Aorta (tissue), 5 donors: ENCODE data around the gene GRIK5. TPM values are rescaled to one million over a fixed set of nuclear protein-coding genes. Genes with fewer than 3 reads are reported as not detected.
"Not testable (repeated sequence)": the region's sequence is repeated elsewhere in the genome, so short reads cannot be mapped to it uniquely, and the experiment has no call there.

Experiments used
- ATAC-seq: fragments of 200-7000 bp; cut with Tn5 transposase; one replicate; pipeline ENCODE4 v1.9.1; 2022; ENCODE audit warnings: moderate library complexity; ENCODE audit not compliant: low FRiP score
- DNase-seq, 2 donors: peaks; one replicate each; pipeline ENCODE4 v3.0.0-alpha.2; 2020
- H3K27ac ChIP-seq, 2 donors: one replicate each; pipeline ENCODE4 v1.5.1; 2013; ENCODE audit warnings: low read length in 2 of 2, mild to moderate bottlenecking in 2 of 2, moderate library complexity in 2 of 2, control low read depth in 1 of 2, inconsistent platforms in 1 of 2, low read depth in 1 of 2
- H3K27me3 ChIP-seq, 2 donors: one replicate each; pipeline ENCODE4 v1.6.1; 2013; ENCODE audit warnings: control low read depth in 1 of 2, low read length in 1 of 2, mild to moderate bottlenecking in 1 of 2, moderate library complexity in 1 of 2; ENCODE audit not compliant: insufficient read depth in 2 of 2, control insufficient read depth in 1 of 2
- H3K36me3 ChIP-seq, 2 donors: one replicate each; pipeline ENCODE4 v1.6.1; 2013; ENCODE audit warnings: control low read depth in 1 of 2, low read length in 1 of 2, mild to moderate bottlenecking in 1 of 2; ENCODE audit not compliant: insufficient read depth in 2 of 2, control insufficient read depth in 1 of 2
- H3K4me1 ChIP-seq, 2 donors: one replicate each; pipeline ENCODE4 v1.6.1; 2013; ENCODE audit warnings: low read length in 2 of 2, control low read depth in 1 of 2, mild to moderate bottlenecking in 1 of 2, moderate library complexity in 1 of 2; ENCODE audit not compliant: insufficient read depth in 2 of 2, control insufficient read depth in 1 of 2
- H3K4me3 ChIP-seq, 2 donors: one replicate each; pipeline ENCODE4 v1.5.1; 2013; ENCODE audit warnings: low read length in 2 of 2, control low read depth in 1 of 2, mild to moderate bottlenecking in 1 of 2
- H3K9me3 ChIP-seq: one replicate; pipeline ENCODE4 v1.6.1; 2013; ENCODE audit warnings: mild to moderate bottlenecking, low read length; ENCODE audit not compliant: control insufficient read depth
- WGBS, 2 donors: extraction: QIAGEN DNeasy Blood & Tissue Kit; methylation state at CpG; one replicate each; pipeline ENCODE4 v1.1.7; 2013; 5-methylcytosine and 5-hydroxymethylcytosine counted together
- intact Hi-C, 2 donors: fragments of 100-400 bp; cut with DNase I; formaldehyde crosslinking; loops; one replicate each; pipeline versions ENCODE4 v1.14.2 to v1.15.0; 2022
- polyA plus RNA-seq, 2 donors: library from polyadenylated mRNA; stranded (reverse); fragments of 200-250 nt; gene quantifications; one replicate each; pipeline ENCODE4 v1.2.3, GENCODE V29; 2013
- total RNA-seq, 2 donors: library from RNA; stranded (reverse); fragmentation: NEBNext Ultra II Directional; extraction: Animal tissue kit (Norgen Biotek cat#: 25700); gene quantifications; one replicate each; pipeline ENCODE4 v1.2.1, GENCODE V29; 2021
- donor health status: healthy with polysubstance abuse.
- donor health status: Bipolar disorder and iron deficiency.
- donor health status: DM: no; HTN: no; CAD: no.
- donor health status: DM: no; HTN: no; CAD: no.
- donor health status: DM: yes; HTN: yes; CAD: no.

Gene GRIK5
- total and polyA plus RNA-seq, 4 donors: 3.5 to 39.0 (median 22.7) TPM

DNA sequence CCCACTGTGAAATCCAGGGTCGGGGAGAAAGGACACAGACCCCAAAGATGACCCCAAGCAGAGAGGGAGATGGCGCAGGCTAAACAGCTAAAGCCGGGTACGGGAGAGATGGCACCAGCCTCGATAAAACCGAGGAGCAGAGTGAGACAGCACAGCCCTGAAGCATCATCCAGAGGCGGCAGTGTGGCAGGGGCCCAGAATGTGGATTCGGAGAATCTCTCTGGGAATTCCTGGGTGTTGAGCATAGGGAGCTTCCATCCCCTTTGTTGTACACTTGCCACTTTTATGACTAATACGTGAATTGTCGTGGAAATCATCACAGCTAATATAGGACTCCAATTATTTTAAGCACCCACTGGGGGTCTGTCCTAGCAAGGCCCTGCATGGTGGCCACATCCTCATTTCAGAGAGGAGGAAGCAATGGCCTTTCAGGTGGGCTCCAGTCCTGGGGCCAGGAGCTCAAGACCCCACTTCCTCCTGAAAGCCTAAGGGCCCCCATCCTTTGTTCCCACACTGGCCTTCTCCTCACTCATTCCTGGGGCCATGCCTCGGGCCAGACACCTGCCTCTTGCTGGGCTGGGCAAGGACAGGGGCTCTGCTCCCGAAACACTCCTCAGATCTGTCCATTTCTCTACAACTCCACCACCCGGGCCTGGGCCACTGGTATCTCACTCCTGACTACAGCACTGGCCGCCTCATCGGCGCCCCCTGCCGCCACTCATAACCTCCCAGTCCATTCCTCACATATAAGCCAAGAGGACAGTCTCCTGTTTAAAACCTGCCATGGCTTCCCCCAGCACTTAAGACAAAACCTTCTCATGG, 46.7 kb downstream of the GRIK5 start:
- Histone ChIP-seq H3K4me1 (no peaks in the 10 kb centered on the region), H3K36me3 (peaks cover 0 to 2% of the 10 kb centered on the region in 2 donors), H3K27me3 (no peaks in the 10 kb centered on the region), H3K4me3 (no peak overlapping the region), H3K27ac (no peak overlapping the region), H3K9me3 (no peaks in the 10 kb centered on the region)
- ATAC-seq (no peak), DNase-seq (no peak)
- 84 to 86% methylated on average over 17 of the region's 17 CpGs for WGBS, 2 donors
- intact Hi-C loops: no loop called here

DNA sequence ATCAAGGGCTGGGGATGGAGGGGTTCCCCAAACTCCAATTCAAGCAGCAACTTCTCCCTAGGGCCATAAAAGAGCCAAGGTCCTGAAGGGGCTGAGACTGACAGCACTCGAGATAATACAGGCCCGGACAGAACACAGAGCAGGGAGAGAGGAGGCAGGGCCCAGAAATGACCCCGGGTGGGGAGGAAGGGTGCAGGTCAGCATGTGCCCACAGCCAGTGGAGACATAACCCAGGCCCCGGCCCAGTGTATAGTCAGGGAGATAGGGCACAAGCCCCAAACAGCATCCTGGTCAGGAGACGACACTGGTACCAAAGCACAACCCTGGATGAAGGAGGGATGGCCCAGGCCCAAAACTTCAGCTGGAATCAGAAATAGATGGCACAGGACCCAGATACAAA, 47.4 kb downstream of the GRIK5 start:
- DNase-seq: no peak
- ATAC-seq: no peak
- intact Hi-C loops: no loop called here

DNA sequence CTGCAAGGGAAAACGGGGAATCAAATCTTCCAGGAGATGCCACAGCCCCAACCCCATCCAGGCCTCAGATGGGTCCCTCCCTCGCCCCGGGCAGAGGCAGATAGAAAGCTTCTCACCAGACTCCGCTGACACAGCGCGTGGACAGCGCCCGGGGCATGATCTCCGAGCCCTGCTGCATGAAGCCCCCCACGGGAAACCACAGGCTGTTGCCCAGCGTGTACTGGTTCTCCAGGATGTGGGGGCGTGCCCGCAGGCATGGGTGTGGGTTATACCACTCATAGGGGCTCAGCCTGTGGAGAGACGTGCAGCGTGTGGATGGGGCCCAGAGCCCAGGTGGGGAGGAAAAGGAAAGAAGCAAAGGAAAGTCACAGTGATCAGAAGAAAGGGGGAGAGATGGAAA, 48.8 kb downstream of the GRIK5 start:
- Histone ChIP-seq H3K27ac (no peak overlapping the region), H3K9me3 (no peaks in the 10 kb centered on the region), H3K4me3 (no peak overlapping the region), H3K4me1 (no peaks in the 10 kb centered on the region), H3K36me3 (peaks cover 0 to 2% of the 10 kb centered on the region in 2 donors), H3K27me3 (no peaks in the 10 kb centered on the region)
- ATAC-seq: no peak
- 89 to 91% methylated on average over 15 of the region's 15 CpGs for whole genome bisulfite sequencing, 2 donors
- DNase-seq: no peak
- intact Hi-C loops: no loop called here

More for the DNA sequence above, 47.4 kb downstream of the GRIK5 start:
- Histone ChIP-seq H3K4me3 (no peak overlapping the region), H3K36me3 (peaks cover 0 to 2% of the 10 kb centered on the region in 2 donors), H3K4me1 (no peaks in the 10 kb centered on the region), H3K9me3 (no peaks in the 10 kb centered on the region), H3K27me3 (no peaks in the 10 kb centered on the region), H3K27ac (no peak overlapping the region)
- WGBS, 2 donors: 79 to 87% methylated on average over 5 of the region's 5 CpGs

DNA sequence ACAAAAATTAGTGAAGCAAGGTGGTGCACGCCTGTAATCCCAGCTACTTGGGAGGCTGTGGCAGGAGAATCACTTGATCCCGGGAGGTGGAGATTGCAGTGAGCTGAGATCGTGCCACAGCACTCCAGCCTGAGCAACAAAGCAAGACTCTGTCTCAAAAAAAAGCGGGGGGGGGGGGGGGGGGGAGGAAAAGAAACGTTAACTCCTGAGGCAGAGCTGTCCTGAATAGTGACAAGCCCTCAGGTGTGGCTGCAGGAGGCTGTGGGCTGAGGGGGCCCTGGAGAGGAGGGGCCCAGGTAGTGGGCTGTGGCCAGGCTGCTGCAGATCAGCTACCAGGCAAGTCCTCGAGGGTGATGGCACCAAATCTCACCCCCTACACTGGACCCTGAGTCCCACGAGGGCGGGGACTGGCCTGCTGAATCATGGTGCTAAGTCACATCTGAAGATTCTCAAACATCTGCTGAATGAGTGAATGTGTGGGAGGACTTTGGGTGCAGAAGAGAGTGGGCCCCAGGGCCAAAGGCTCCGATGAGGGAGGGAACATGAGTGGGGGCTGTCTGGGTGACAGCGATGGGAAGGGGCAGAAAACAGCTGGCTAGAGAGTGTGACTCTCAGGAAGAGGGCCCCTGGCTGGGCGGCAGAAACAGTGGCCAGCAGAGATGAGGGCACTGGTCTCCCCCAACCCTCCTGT, 51.4 kb downstream of the GRIK5 start:
- Histone ChIP-seq H3K4me1 (no peaks in the 10 kb centered on the region), H3K36me3 (peaks cover 0 to 2% of the 10 kb centered on the region in 2 donors), H3K9me3 (no peaks in the 10 kb centered on the region), H3K27me3 (no peaks in the 10 kb centered on the region), H3K4me3 (no peak overlapping the region), H3K27ac (no peak overlapping the region)
- no peak for ATAC-seq
- WGBS, 2 donors: 80% methylated on average over 10 to 11 of the region's 11 CpGs
- no peak for DNase-seq
- intact Hi-C loops: no loop called here

DNA sequence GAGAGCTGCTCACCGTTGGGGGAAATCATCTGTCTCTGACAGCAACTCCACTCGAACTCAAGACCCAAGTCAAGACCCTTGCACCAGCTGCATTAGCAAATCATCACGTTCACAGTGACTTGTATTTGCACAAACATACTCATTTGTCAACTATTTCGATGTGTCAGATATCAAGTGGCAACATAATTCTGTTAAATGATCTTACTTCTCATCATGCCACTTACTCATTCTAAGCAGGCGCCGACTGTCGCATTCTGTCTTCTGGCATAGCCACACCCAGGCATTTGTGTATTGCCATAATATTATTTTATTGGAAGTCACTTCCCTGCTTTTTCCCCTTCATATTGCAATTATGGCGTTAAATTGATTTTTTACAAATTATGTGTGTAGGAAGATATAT, 53.0 kb downstream of the GRIK5 start:
- 84% methylated on average over 8 of the region's 8 CpGs for WGBS, 2 donors
- Histone ChIP-seq H3K4me1 (no peaks in the 10 kb centered on the region), H3K27me3 (no peaks in the 10 kb centered on the region), H3K36me3 (no peaks in the 10 kb centered on the region), H3K4me3 (no peak overlapping the region), H3K27ac (no peak overlapping the region), H3K9me3 (no peaks in the 10 kb centered on the region)
- no peak for DNase-seq
- ATAC-seq: no peak
- intact Hi-C loops: no loop called here

DNA sequence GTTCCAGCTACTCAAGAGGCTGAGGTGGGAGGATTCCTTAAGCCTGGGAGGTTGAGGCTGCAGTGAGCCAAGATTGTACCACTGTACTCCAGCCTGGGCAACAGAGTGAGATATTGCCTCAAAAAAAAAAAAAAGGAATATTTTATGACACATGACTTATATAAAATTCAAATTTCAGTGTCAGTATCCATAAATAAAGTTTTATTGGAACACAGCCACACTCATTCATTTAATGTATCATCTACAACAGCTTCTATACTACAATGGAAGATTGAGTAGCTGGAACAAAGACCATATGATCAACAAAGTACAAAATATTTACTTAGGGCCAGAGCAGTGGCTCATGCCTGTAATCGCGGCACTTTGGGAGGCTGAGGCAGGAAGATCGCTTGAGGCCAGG, 57.3 kb downstream of the GRIK5 start:
- 97% methylated on average over 3 of the region's 3 CpGs for WGBS, 2 donors

DNA sequence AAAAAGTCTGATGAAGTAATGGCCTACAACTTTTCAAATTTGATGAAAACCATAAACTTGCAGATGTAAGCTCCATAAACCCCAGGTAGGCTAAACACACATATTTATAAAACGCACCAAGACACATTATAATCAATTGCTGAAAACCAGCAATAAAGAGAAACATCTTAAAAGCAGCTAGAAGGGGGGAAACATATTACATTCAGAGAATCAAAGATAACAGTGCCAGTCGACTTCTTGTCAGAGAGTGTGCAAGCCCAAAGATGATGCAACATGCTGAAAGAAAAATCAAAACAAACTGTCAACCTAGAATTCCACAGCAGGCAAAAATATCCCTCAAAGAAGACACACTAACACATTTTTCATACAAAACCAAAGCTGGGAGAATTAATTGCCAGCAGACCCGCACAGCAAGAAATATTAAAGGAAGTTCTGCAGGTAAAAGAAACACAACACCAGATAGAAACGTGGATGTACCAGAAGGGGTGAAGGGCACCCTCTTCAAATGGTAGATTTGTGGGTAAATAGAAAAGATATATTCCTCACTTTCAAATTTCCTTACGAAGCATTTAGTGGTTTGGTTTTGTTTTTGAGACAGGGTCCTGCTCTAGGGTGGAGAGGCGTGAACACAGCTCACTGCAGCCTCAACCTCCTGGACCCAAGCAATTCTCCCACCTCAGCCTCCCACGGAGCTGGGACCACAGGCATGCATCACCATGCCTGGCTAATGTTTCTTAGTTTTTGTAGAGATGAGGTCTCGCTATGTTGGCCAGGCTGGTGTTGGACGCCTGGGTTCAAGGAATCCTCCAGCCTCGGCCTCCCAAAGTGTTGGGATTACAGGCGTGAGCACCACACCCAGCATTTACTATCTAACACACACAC, 59.5 kb downstream of the GRIK5 start:
- no peak for ATAC-seq
- Histone ChIP-seq H3K4me1 (no peaks in the 10 kb centered on the region), H3K4me3 (no peak overlapping the region), H3K36me3 (peaks cover 0 to 7% of the 10 kb centered on the region in 2 donors), H3K27me3 (no peaks in the 10 kb centered on the region), H3K27ac (no peak overlapping the region), H3K9me3 (no peaks in the 10 kb centered on the region)
- DNase-seq: no peak
- intact Hi-C loops: no loop called here
- 82 to 84% methylated on average over 11 of the region's 11 CpGs for WGBS, 2 donors

More for the DNA sequence above, 57.3 kb downstream of the GRIK5 start:
- H3K4me3 ChIP-seq, intact Hi-C loops, H3K27ac ChIP-seq, DNase-seq, H3K36me3 ChIP-seq, H3K4me1 ChIP-seq, H3K9me3 ChIP-seq, ATAC-seq, H3K27me3 ChIP-seq: not testable (repeated sequence)

DNA sequence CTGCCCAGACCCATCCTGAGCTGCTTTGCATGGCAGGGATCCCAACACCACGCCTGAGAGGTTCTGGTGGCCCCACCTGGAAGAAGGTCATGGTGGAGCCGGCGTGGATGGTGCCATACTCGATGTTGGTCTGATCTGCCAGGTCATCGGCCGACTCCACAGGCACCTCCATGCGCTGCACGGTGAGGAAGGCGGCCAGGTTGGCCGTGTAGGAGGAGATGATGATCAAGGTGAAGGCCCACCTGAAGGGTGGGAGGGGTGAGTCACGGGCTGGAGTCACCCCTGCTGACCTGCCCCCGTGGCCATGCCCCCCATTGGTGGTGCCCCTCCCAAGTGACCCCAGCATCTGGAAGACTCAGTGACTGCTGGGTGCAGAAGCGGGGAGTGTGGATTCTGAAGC, 63.4 kb downstream of the GRIK5 start:
- no peaks in the 10 kb centered on the region for H3K4me1 ChIP-seq
- no peak for ATAC-seq
- intact Hi-C loops: no loop called here
- no peaks in the 10 kb centered on the region for H3K9me3 ChIP-seq
- H3K27ac ChIP-seq: no peak overlapping the region
- peaks cover 0 to 8% of the 10 kb centered on the region in 2 donors for H3K36me3 ChIP-seq
- DNase-seq: no peak
- no peak overlapping the region for H3K4me3 ChIP-seq
- no peaks in the 10 kb centered on the region for H3K27me3 ChIP-seq
- 92% methylated on average over 13 of the region's 13 CpGs for WGBS, 2 donors
